HG03064 (cell line): ENCODE measurements around the gene FBXO48.
"Not testable (repeated sequence)": the region's sequence is repeated elsewhere in the genome, so short reads cannot be mapped to it uniquely, and the experiment has no call there.

Experiments used
- ATAC-seq: cut with Tn5 transposase; IDR thresholded peaks from one replicate; pipeline ENCODE4 v1.9.1; 2021; ENCODE audit warnings: low read depth; ENCODE audit not compliant: unreplicated experiment

Gene FBXO48

DNA sequence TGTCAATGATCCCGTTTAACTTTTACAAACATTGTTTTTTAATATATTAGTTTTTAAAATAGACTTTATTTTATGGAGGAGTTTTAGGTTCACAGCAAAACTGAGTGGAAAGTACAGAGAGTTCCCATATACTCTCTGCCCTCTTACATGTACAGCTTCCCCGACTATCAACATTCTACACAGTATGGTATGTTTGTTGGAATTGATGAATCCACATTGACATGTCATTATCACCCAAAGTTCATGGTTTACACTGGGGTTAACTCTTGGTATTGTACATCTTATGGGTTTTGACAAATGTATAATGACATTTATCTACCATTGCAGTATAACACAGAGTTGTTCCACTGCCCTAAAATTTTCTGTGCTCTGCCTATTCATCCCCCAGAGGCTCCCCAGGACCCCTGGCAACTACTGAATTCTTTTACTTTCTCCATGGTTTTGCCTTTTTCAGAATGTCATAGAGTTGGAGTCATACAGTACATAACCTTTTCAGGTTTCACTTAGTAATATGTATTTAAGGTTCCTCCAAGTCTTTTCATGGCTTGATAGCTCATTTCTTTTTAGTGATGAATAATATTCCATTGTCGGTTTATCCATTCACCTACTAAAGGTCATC is 5.8 kb upstream of the FBXO48 start:
- no peak for ATAC-seq

DNA sequence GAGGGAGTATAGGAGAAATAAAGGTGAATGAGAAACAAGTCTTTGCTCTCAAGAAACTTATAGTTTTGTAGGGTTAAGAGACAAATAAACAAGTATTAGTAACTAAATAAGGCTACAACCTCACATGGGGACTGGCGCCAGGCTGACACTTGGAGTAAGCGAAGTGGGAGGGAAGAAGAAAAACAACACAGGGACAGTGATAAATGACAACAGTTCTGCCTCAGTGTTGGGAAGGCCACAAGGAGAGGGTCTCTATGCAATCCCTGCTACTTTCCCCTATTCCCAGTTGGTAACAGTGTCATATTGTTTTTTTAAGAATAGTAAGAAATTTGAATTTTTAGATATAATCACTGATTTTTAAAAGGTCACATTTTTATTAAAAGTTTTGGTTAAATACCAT is 4.3 kb upstream of the FBXO48 start:
- ATAC-seq, result no peak

DNA sequence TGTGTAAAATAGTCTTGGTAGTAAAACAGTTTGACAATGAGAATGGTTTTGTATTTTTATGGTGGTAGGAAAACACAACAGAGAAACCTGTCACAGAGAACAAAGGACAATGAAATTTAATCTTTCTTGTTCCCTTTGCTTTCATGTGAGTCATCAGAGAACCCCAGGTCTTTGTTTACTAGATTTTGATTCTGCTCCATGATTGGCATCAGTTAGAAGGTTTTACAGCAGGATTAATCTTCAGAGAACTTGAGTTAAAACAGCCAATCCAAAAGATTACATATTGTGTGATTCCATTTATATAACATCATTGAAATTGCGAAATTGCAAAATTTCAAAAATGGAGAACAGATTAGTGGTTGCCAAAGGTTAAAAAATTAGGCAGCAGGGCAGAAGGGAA is 2.8 kb upstream of the FBXO48 start:
- no peak for ATAC-seq

DNA sequence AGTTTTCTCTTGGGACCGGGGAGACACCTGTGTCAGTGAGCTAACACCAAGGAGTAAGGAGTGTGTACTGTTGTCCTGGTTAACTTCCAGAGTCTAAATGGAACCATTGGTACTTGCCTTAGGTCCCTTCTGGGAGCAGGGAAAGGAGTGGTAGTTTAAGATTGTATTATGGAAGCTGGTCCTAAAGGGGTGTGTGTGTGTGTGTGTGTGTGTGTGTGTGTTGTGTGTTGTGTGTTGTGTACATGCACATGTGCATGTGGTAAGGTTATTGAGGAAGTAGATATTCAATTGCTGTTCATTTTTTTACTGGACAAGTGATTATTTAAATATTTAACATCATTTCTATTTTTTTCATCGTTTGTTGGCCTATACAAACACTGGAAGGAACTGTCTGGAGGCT is 1.7 kb upstream of the FBXO48 start:
- no peak for ATAC-seq

DNA sequence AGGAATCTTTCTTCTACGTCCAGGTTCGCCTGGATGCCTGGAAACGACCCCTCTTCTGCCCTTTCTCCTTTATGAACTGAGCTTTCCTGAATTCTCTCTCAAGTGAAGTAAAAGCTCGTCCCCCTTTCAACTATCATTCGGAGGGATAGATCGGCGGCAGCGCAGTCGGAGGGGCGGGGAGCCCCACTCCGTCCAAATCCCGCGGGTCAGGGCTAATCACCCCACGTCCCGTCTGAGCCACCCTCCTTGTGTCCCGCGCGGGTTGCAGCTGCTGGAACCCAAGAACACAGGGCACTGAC is 367 bp downstream of the FBXO48 start:
- ATAC-seq, result peak; percentile 18

DNA sequence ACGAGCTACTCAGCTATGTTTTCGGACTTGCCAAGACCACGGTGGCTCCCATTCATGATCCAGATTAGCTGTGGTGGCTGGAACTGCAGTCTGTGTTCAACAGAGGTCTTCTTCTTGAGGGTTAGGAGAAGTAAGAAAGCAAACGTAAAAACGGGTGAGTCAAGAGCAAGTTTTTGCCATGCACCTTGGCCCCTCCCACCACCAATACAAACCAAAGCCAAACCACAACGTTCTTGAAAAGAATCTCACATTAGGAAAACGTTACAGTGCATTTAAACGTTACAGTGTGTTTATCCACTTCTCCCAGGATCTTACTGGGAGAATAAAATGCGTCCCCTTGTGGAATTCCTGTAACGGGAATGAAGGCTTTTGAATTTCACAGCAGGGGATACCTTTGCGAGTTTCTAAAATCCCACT is 725 bp downstream of the FBXO48 start:
- no peak for ATAC-seq

DNA sequence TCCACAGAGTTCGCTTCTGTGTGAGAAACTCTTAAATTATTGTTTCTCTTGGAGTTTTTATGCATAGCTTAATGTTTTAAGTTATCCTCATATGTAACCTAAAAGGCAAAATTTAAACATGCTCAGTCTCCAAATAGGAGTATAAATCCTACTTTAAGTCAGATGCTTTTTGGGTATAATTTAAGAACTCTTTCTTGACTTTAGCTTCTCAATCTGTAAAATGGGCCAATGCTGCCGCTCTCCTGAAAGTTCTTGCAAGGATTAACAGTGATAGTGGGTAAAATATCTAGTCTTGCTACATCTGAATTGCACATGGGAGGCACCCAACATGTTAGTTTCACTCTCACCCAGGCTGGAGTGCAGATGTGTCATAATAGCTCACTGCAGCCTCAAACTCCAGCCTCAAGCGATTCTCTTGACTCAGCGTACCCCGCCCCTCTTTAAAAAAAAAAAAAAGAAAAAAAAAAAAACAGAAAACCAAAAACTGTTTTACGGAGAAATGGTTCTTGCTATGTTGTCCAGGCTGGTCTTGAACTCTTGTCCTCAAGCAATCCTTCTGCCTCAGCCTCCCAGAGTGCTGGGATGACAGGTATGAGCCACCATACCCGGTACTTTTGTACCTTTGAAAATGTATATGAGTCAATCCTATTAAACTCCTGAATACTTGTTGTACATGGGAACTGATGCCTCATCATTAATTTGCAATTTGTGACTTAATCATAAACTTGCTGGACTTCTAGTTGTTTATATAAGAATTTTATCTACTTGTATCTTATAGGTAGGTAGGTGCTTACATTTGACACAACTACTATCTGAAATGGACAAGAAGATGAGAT is 1.8 kb downstream of the FBXO48 start:
- ATAC-seq, result no peak

DNA sequence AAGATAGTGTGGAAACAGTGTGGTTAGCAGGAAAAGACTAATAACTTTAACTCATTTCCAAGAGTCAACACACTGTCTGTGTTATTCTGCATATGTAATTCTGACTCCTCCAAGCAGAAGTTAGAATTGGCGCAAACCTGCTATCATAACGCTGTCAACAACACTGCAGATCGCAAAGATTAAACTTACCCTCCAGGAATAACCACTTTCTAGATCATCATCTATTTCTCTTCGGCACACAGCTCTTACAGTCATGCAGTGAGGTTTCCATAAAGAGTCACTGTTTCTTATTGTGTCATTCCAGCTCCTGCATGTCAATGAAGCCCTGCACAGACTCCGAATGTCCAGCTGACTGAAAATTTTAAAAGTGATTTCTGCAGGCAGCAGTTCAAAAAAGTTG is 2.4 kb downstream of the FBXO48 start:
- no peak for ATAC-seq

DNA sequence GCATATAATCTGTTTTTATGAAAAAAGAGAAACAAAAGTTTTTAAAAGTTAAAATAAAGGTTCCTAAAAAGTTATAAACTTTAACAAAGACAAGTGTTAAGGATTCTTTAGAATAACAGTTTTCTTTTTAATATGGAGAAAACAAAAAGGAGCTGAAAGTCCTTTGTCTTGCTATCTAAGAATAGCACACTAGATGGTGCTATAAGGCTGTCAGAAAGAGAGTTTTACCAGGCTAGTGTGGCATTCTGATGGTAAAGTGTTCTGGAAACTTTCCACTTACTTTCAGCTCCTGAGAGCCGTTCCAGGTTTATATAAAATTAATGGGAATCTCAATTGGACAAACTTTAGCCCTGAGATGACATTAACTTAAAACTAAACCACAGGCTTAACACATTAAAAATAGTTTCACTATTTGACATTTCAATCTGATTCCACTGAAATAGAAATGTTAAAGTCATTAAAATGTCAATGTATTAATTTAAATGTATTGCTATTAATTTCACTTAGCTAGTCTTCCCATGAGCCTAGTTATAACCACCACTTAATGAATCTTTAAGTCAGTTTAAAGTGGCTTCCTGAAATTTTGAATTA is 3.7 kb downstream of the FBXO48 start:
- no peak for ATAC-seq

DNA sequence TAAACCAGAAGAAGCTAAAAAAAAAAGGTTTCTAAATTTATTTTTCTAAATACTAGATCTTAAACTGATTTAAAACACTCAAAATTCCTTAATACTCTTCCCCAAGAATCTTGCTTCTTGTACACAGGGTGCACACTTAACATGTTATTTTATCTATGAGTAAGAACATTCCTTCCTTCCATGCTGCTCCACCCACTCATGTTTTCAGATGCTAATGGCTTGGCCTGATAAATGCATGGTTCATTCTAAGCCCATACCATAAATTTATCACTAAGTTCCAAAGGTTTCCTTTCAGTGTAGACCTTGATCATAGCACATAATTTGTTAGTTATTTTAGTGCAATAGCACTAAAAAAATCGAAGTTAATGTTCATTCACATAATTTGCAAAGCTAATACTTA is 8.1 kb downstream of the FBXO48 start:
- ATAC-seq, result no peak

DNA sequence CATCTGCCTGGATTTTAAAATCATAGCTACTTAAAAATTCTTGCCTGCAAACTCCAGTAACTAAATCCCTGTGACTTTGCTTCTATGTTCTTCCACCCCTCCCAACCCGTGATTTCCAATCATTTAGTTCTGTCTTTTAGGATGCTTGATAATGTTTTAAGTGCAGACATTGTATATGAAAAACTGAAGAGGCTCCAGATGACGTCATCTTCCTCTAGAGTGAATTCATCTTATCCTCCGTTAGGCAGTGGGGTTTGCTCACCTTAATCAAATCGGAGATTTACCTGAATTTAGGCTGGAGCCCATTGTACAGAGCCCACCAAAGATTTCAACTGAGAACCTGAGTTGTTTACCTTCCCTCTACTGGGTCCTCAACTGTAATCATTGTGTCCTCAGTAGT is 10.9 kb downstream of the FBXO48 start:
- no peak for ATAC-seq

DNA sequence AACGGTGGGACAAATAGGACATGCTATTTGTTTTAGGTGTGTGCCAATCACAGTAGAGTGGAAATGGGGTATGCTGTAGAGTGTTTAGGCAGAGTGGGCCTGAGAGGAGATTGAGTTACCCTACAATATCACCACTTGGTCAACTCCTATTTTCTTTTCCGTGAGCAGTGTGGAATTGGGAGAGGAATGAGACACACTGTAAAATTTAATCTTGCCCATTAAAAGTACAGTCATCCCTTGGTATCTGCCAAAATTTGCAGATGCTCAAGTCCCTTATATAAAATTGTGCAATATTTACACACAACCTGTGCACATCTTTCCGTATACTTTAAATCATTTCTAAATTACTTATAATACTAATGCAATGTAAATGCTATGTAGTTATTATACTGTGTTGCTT is 12.4 kb downstream of the FBXO48 start:
- ATAC-seq, result no peak

DNA sequence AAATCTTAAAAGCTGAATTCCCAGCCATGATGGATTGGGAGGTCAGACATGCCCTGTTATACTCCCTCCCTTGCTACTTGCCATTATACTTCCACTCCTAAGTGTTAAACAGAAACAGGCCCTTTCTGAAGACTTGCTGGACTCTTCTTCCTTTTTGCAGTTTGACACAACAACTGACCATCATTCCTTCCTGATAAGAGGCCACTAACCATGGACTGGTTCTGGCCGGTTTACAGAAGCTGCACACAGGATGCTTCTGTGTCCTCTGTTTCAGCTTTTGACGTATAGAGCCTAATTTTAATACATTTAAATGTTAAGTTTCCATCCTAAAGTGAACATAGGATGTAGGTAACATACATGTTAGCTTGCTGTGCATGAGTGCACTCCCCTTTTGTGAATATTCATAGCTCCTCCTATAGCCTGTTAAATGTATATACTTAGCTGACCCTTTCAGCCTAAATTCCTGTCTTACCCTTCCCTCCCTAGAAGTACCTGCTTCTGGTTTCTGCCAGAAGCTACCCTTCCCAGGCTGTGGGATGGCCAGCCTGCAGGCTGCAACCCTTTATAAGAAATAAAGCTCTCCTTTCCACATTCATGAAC is 13.2 kb downstream of the FBXO48 start:
- ATAC-seq, result no peak

DNA sequence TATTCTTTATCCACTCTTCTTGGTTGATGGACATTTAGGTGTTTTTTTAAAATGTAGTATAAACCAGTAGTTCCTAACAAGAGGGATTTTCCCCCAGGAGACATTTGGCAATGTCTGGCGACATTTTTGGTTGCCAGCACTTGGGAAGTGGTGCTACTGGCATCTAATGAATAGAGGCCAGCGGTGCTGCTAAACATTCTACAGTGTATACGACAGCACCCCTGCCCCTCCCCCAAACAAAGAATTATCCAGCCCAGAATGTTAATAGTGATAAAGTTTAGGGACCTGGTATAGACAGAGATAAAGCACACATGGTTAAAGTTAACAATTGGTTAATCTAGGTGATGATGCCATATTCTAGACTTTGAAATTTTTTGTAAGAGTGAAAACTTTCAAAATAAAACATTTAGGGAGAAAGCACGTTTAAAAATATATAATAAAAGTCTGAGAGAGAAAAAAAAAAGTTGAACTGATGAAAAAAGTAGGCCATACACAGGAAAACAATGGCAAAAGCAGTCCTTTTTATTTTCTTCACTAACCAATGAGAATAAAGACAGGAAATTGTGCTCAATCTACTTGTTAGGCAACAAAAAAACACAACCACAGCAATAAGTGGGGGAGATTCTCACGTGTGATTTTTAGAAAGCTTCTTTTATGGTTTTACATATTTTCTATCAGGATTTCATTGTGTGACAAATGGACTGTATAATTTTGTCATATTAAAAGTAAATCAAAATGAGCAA is 14.8 kb downstream of the FBXO48 start:
- no peak for ATAC-seq

DNA sequence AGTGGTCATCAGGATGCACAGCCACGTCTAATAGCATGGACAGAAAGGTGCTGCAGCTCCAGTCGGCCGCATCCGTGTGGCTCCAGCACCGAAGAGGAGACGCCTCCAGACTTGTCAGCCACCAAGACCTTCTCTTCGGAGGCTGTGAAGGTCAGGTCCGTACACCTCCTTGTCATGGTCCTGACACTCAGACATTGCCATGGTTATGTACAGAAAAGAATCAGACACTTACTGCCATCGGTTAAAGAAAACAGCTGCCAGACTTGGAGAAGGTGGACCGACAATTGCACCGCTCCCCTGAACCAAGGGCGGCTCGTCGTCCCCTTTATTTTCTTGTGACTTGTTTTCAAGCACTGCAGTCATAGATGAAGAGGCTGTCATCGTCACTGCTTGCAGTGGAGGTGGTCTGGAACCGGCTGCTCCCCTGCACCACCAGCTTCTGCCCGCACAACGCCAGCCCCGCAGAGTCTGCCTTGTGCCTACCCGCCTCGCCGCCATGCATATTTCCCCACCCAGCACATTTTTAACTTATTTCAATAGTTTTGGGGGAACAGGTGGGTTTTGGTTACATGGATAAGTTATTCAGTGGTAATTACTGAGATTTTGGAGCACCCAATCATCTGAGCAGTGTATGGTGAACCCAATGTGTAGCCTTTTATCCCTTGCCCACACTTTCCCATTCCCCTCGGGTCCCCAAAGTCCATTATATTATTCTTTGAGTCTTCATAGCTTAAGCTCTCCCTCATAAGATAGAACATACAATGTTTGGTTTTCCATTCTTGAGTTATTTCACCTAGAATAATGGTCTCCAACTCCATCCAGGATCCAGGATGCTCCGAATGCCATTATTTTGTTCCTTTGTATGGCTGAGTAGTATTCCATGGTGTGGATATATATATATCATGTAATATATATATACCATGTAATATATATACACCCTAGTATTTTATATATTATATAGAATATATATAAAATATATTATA is 18.1 kb downstream of the FBXO48 start:
- ATAC-seq, result no peak

DNA sequence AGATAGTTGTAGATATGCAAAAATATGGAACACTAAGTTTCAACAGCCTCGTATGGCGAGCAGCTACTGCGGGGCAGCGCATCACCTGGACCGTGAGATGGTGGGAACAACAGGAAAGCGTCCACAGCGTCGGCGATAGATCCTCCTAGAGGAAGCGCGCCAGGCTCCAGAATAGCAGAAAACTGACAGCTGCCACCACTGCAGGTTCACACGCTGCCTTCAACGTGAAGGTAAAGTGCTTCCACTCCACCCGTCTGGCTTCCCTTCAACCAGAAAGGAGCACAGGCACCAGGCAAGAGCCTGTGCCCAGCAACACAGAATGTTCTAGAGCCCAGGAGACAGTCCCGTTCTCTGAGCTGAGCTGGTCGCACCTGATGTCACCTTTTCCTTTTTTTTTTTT is 20.0 kb downstream of the FBXO48 start:
- no peak for ATAC-seq

DNA sequence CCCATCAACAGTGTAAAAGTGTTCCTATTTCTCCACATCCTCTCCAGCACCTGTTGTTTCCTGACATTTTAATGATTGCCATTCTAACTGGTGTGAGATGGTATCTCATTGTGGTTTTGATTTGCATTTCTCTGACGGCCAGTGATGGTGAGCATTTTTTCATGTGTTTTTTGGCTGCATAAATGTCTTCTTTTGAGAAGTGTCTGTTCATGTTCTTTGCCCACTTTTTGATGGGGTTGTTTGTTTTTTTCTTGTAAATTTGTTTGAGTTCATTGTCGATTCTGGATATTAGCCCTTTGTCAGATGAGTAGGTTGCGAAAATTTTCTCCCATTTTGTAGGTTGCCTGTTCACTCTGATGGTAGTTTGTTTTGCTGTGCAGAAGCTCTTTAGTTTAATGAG is 20.7 kb downstream of the FBXO48 start:
- ATAC-seq, result not testable (repeated sequence)

DNA sequence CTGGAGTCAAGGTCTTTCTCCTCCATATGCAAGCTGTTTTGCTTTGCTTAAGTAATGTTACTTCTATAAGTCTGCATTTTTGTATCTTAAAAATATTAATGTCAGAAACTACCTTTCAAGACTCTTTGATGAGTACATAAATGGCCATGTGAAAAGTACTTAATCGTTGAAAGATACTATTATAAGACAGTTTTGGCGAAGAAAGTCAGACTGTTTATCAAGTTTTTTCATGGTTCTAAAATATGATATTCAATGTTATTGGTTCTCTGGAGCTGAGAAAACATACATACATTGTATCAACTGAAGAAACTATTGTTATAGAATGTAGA is 25.1 kb downstream of the FBXO48 start:
- no peak for ATAC-seq

DNA sequence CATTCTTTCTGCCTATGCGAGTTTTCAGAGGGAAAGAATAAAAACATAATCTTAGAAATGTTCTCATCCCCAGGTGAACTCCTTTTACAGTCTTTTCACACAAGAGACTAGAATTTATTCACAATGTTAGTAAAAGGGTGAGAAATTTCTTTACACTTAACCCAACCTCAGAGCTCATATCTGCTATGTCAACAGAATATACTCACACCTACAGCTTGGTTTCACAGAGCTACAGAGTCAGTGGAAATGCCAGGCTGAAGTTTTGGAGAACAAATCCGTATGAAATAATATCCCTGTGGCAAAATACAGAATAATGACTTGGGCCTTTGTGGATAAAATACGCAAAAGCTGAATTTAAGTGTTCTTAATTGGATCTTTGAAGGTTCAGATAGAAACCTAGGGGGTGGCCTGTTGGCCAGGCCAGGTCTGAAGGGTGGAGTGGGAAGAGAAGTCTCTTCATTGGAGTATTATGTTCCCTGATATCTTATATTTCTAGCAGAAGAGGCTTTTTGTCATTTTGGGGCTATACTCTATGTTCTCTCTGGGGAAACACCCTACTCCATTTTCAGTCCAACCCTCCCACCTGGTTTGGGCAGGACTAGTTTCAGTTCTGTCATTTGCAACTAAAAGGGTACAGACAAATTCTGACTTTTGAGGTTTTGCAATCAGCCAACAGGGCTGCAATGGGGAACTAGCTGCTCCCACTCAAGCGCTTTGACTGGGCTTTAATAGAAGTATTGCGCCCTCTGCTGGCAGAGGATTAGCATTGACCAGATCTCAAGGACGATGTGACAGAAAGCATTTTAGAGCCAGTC is 25.7 kb downstream of the FBXO48 start:
- ATAC-seq, result peak; percentile 94
